K562 (cell line): Measurements from ENCODE around the gene NAA11. TPM values are rescaled to one million over a fixed set of nuclear protein-coding genes. Genes with fewer than 3 reads are reported as not detected.

Experiments used
- ATAC-seq: fragments of 200-7000 bp; cut with Tn5 transposase; 3 replicates; pipeline ENCODE4 v1.9.1; 2020; ENCODE audit warnings: moderate library complexity
- BruUV-seq: library from RNA; stranded (reverse); fragments of 400-500 nt; replicated peaks from 2 replicates; lab custom pipeline; 2021; lab: Mats Ljungman, UMichigan
- CTCF ChIA-PET: fragments of 300-600 bp; formaldehyde crosslinking; extraction: SDS; loops from one replicate; lab custom pipeline; 2021; ENCODE audit warnings: low intra/inter-chr PET ratio; lab: Yijun Ruan, JAX
- POLR2A ChIA-PET: fragments of 300-600, 350-650 bp; sonication (Branson Sonifier 250); formaldehyde crosslinking; extraction: SDS; loops from one replicate; lab custom pipeline; 2021; ENCODE audit warnings: antibody characterized with exemption, inconsistent platforms; lab: Yijun Ruan, JAX
- DNase-seq, 4 experiments: peaks; one replicate each; pipeline versions ENCODE4 v3.0.0 to v3.0.0-alpha.2; 2011 to 2018; ENCODE audit warnings: low spot score in 3 of 4, mixed read lengths in 3 of 4; ENCODE audit errors: extremely low read depth in 1 of 4
- FAIRE-seq: peaks from 2 replicates; lab custom pipeline; 2011; peaks lifted over from hg19 to GRCh38; lab: Jason Lieb, UNC
- H2AFZ ChIP-seq: 2 replicates; pipeline ENCODE4 v1.6.0; 2011; ENCODE audit warnings: low read depth, low read length, control low read depth, inconsistent platforms
- H3K27ac ChIP-seq: fragments of 200-600 bp; 3 replicates; pipeline ENCODE4 v1.8.0; 2011; ENCODE audit warnings: low read depth, mild to moderate bottlenecking, control low read depth, inconsistent platforms, low read length, moderate library complexity, mixed read lengths; ENCODE audit errors: extremely low read depth
- H3K27me3 ChIP-seq, 2 experiments: fragments of 300-600 bp in 1 of 2; 2 replicates in 1 of 2; 3 replicates in 1 of 2; pipeline versions ENCODE4 v1.6.0 to v1.8.0; 2011; ENCODE audit warnings: inconsistent platforms in 2 of 2, low read length in 2 of 2, mild to moderate bottlenecking in 1 of 2, mixed read lengths in 1 of 2, moderate library complexity in 1 of 2; ENCODE audit not compliant: control insufficient read depth in 2 of 2, insufficient read depth in 2 of 2
- H3K36me3 ChIP-seq: fragments of 300-600 bp; 3 replicates; pipeline ENCODE4 v1.8.0; 2011; ENCODE audit warnings: mild to moderate bottlenecking, low read length, inconsistent platforms; ENCODE audit not compliant: control insufficient read depth, insufficient read depth
- H3K4me1 ChIP-seq, 2 experiments: fragments of 200-600 bp in 1 of 2; replicated peaks in 1 of 2; 2 replicates in 1 of 2; 3 replicates in 1 of 2; pipeline versions ENCODE4 v1.5.1 to v1.8.0; 2011; ENCODE audit warnings: inconsistent platforms in 2 of 2, low read length in 2 of 2, mild to moderate bottlenecking in 1 of 2, mixed read lengths in 1 of 2, moderate library complexity in 1 of 2; ENCODE audit not compliant: control insufficient read depth in 2 of 2, insufficient read depth in 2 of 2
- H3K4me2 ChIP-seq: 2 replicates; pipeline ENCODE4 v1.6.1; 2011; ENCODE audit warnings: low read length, control low read depth, inconsistent platforms, mixed read lengths; ENCODE audit not compliant: insufficient read depth
- H3K4me3 ChIP-seq: fragments of 200-600 bp; sonication (generic), shearing (Covaris generic); 2 replicates; pipeline ENCODE4 v1.5.1; 2016; ENCODE audit warnings: control low read depth, inconsistent platforms
- H3K79me2 ChIP-seq: fragments of 200-600 bp; 3 replicates; pipeline ENCODE4 v1.8.0; 2011; ENCODE audit warnings: low read length, inconsistent platforms; ENCODE audit not compliant: control insufficient read depth, insufficient read depth
- H3K9ac ChIP-seq, 2 experiments: 2 replicates each; pipeline versions ENCODE4 v1.6.0 to v1.6.1; 2011; ENCODE audit warnings: low read depth in 2 of 2, low read length in 2 of 2, control low read depth in 1 of 2, inconsistent platforms in 1 of 2, mild to moderate bottlenecking in 1 of 2, mixed read lengths in 1 of 2; ENCODE audit not compliant: insufficient read depth in 1 of 2
- H3K9me1 ChIP-seq: one replicate; pipeline ENCODE4 v1.6.0; 2011; ENCODE audit warnings: inconsistent platforms, mild to moderate bottlenecking, low read length, moderate library complexity; ENCODE audit not compliant: control insufficient read depth, insufficient read depth
- H3K9me3 ChIP-seq: replicated peaks from 2 replicates; pipeline ENCODE4 v1.5.1; 2011; ENCODE audit warnings: low read depth, low read length, inconsistent platforms; ENCODE audit not compliant: control insufficient read depth, insufficient read depth
- H4K20me1 ChIP-seq: replicated peaks from 2 replicates; pipeline ENCODE4 v1.6.1; 2011; ENCODE audit warnings: low read length, inconsistent platforms, mixed read lengths; ENCODE audit not compliant: control insufficient read depth, insufficient read depth
- ZNF316 ChIP-seq: fragments of 450-650 bp; IDR thresholded peaks from 2 replicates; pipeline ENCODE4 v1.6.1; 2016
- WGBS: fragments of 100-300 bp; shearing (Covaris generic); methylation state at CpG from one replicate; pipeline ENCODE4 v1.1.6; 2016; ENCODE audit warnings: low coverage, mixed read lengths; ENCODE audit not compliant: insufficient coverage; ENCODE audit errors: missing lambda C conversion rate; 5-methylcytosine and 5-hydroxymethylcytosine counted together
- in situ Hi-C: fragments of 300-500 bp; cut with MboI; formaldehyde crosslinking; loops from 4 replicates; pipeline ENCODE4 v1.15.0; 2018; ENCODE audit warnings: inconsistent platforms, mixed read lengths
- intact Hi-C: fragments of 100-400 bp; cut with micrococcal nuclease; formaldehyde crosslinking; loops from 2 replicates; pipeline ENCODE4 v1.14.2; 2022
- polyA plus RNA-seq, 8 experiments: library from polyadenylated mRNA; depleted of rRNA in 4 of 8; stranded (reverse) in 5 of 8; unstranded in 3 of 8; fragments of >200 nt; fragmentation: Nextera tagmentation in 2 of 8; fragmentation: Illumina TruSeq in 1 of 8; extraction: Ambion mirVana in 2 of 8; extraction: Trizol in 1 of 8; gene quantifications; 2 replicates each; pipeline versions ENCODE4 v1.2.1 to v1.2.3, GENCODE V29; 2011 to 2014; ENCODE audit warnings: inconsistent platforms in 1 of 8, missing spikeins in 1 of 8
- total RNA-seq, 7 experiments: library from RNA; depleted of rRNA in 6 of 7; stranded (reverse); fragments of >200 nt in 6 of 7; fragmentation: Illumina TruSeq in 2 of 7; extraction: Trizol in 2 of 7; gene quantifications; 2 replicates each; pipeline versions ENCODE4 v1.2.1 to v1.2.3, GENCODE V29; 2011 to 2021; ENCODE audit warnings: low replicate concordance in 1 of 7
- TF ChIP-seq, protein P1 (sequence below): fragments of 450-650 bp; IDR thresholded peaks from 2 replicates; pipeline ENCODE4 v1.6.1; 2016; ENCODE audit warnings: low read depth
- TF ChIP-seq, protein P2 (sequence below): fragments of 450-650 bp; IDR thresholded peaks from 2 replicates; pipeline ENCODE4 v1.7.1; 2018; ENCODE audit warnings: mild to moderate bottlenecking, low read depth; ENCODE audit not compliant: partially characterized antibody

Gene NAA11
- total and polyA plus RNA-seq, 9 of the 15 experiments (the other 6 are each of a cell fraction or from before 2014, with no cell fraction given): 17.1 to 34.6 (median 23.1) TPM

- Histone ChIP-seq H3K4me2 (peak overlapping the region; percentile 15; the same call in 1 of the 2 replicates), H4K20me1 (no peaks in the 10 kb centered on the region), H3K4me1 (no peaks in the 10 kb centered on the region), H2AFZ (peak overlapping the region; percentile 66), H3K9me1 (no peaks in the 10 kb centered on the region), H3K36me3 (no peaks in the 10 kb centered on the region), H3K27ac (no peak overlapping the region), H3K9ac (no peak overlapping the region), H3K79me2 (no peaks in the 10 kb centered on the region), H3K9me3 (no peaks in the 10 kb centered on the region), H3K27me3 (no peaks in the 10 kb centered on the region), H3K4me3 (no peak overlapping the region)
- WGBS: 27% methylated on average over 8 of the region's 8 CpGs
- ChIA-PET CTCF (no interaction called here), POLR2A (interaction anchor here (0.6 kb wide), 1 partner anchor 20 kb away, joined by 3 read pairs; no protein-coding TSS in a partner anchor)
- in situ Hi-C loops: no loop called here
- intact Hi-C loops: no loop called here
- BruUV-seq: no TSS peak
- DNase-seq (no peak), FAIRE-seq (no peak), ATAC-seq (no peak)
- TF ChIP-seq, protein P1, sequence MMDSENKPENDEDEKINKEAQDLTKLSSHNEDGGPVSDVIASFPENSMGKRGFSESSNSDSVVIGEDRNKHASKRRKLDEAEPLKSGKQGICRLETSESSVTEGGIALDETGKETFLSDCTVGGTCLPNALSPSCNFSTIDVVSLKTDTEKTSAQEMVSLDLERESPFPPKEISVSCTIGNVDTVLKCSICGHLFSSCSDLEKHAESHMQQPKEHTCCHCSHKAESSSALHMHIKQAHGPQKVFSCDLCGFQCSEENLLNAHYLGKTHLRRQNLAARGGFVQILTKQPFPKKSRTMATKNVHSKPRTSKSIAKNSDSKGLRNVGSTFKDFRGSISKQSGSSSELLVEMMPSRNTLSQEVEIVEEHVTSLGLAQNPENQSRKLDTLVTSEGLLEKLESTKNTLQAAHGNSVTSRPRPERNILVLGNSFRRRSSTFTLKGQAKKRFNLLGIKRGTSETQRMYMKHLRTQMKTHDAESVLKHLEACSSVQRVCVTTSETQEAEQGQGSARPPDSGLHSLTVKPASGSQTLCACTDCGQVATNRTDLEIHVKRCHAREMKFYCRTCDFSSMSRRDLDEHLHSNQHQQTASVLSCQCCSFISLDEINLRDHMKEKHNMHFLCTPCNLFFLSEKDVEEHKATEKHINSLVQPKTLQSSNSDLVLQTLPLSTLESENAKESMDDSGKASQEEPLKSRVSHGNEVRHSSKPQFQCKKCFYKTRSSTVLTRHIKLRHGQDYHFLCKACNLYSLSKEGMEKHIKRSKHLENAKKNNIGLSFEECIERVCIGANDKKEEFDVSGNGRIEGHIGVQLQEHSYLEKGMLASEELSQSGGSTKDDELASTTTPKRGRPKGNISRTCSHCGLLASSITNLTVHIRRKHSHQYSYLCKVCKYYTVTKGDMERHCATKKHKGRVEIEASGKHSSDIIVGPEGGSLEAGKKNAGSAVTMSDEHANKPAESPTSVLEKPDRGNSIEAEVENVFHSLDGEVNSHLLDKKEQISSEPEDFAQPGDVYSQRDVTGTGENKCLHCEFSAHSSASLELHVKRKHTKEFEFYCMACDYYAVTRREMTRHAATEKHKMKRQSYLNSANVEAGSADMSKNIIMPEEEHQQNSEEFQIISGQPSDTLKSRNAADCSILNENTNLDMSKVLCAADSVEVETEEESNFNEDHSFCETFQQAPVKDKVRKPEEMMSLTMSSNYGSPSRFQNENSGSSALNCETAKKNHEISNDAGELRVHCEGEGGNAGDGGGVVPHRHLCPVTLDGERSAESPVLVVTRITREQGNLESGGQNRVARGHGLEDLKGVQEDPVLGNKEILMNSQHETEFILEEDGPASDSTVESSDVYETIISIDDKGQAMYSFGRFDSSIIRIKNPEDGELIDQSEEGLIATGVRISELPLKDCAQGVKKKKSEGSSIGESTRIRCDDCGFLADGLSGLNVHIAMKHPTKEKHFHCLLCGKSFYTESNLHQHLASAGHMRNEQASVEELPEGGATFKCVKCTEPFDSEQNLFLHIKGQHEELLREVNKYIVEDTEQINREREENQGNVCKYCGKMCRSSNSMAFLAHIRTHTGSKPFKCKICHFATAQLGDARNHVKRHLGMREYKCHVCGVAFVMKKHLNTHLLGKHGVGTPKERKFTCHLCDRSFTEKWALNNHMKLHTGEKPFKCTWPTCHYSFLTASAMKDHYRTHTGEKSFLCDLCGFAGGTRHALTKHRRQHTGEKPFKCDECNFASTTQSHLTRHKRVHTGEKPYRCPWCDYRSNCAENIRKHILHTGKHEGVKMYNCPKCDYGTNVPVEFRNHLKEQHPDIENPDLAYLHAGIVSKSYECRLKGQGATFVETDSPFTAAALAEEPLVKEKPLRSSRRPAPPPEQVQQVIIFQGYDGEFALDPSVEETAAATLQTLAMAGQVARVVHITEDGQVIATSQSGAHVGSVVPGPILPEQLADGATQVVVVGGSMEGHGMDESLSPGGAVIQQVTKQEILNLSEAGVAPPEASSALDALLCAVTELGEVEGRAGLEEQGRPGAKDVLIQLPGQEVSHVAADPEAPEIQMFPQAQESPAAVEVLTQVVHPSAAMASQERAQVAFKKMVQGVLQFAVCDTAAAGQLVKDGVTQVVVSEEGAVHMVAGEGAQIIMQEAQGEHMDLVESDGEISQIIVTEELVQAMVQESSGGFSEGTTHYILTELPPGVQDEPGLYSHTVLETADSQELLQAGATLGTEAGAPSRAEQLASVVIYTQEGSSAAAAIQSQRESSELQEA: no peak
- TF ChIP-seq ZNF316: peak; percentile 39; the same call in 1 of the 2 replicates
- TF ChIP-seq, protein P2, sequence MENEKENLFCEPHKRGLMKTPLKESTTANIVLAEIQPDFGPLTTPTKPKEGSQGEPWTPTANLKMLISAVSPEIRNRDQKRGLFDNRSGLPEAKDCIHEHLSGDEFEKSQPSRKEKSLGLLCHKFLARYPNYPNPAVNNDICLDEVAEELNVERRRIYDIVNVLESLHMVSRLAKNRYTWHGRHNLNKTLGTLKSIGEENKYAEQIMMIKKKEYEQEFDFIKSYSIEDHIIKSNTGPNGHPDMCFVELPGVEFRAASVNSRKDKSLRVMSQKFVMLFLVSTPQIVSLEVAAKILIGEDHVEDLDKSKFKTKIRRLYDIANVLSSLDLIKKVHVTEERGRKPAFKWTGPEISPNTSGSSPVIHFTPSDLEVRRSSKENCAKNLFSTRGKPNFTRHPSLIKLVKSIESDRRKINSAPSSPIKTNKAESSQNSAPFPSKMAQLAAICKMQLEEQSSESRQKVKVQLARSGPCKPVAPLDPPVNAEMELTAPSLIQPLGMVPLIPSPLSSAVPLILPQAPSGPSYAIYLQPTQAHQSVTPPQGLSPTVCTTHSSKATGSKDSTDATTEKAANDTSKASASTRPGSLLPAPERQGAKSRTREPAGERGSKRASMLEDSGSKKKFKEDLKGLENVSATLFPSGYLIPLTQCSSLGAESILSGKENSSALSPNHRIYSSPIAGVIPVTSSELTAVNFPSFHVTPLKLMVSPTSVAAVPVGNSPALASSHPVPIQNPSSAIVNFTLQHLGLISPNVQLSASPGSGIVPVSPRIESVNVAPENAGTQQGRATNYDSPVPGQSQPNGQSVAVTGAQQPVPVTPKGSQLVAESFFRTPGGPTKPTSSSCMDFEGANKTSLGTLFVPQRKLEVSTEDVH: no peak
Observed at GRCh38 chr4:79357365-79357764, 31.5 kb upstream of the NAA11 start.
